Tibial nerve (tissue), 4 donors: Measurements from ENCODE around the gene MYO3B. TPM values are rescaled to one million over a fixed set of nuclear protein-coding genes. Genes with fewer than 3 reads are reported as not detected.

Experiments used
- DNase-seq, 2 donors: peaks; one replicate each; pipeline ENCODE4 v3.0.0-alpha.2; 2019; ENCODE audit warnings: low spot score in 2 of 2
- H3K27ac ChIP-seq, 4 donors: fragments of 200-600 bp; sonication (generic) in 3 of 4; one replicate each; pipeline ENCODE4 v1.5.1; 2017 to 2019; ENCODE audit warnings: mild to moderate bottlenecking in 1 of 4
- H3K27me3 ChIP-seq, 2 donors: fragments of 200-600 bp; sonication (generic) in 1 of 2; one replicate each; pipeline versions ENCODE4 v1.5.1 to v1.6.0; 2017 to 2019
- H3K36me3 ChIP-seq, 3 donors: fragments of 200-600 bp; sonication (generic); one replicate each; pipeline ENCODE4 v1.5.1; 2018 to 2019
- H3K4me1 ChIP-seq, 4 donors: fragments of 200-600 bp; sonication (generic) in 3 of 4; one replicate each; pipeline ENCODE4 v1.5.1; 2017 to 2019
- H3K4me3 ChIP-seq, 4 donors: fragments of 200-600 bp; sonication (generic) in 3 of 4; one replicate each; pipeline ENCODE4 v1.5.1; 2017 to 2019; ENCODE audit warnings: mild to moderate bottlenecking in 1 of 4, moderate library complexity in 1 of 4
- H3K9me3 ChIP-seq, 4 donors: fragments of 200-600 bp; sonication (generic) in 3 of 4; one replicate each; pipeline ENCODE4 v1.5.1; 2017 to 2019
- CTCF ChIP-seq, 5 experiments: fragments of 200-600 bp in 3 of 5; fragments of 450-650 bp in 2 of 5; sonication (generic) in 3 of 5; IDR thresholded peaks; one replicate each; pipeline ENCODE4 v1.5.1; 2016 to 2019; ENCODE audit warnings: antibody characterized with exemption in 5 of 5, mild to moderate bottlenecking in 3 of 5, moderate library complexity in 2 of 5
- EP300 ChIP-seq, 2 donors: sonication (generic); formaldehyde crosslinking; IDR thresholded peaks; one replicate each; pipeline ENCODE4 v1.6.1; 2017; ENCODE audit warnings: antibody characterized with exemption in 2 of 2, mild to moderate bottlenecking in 1 of 2
- POLR2A ChIP-seq, 2 donors: fragments of 450-650 bp; IDR thresholded peaks; one replicate each; pipeline ENCODE4 v1.6.1; 2017; ENCODE audit warnings: antibody characterized with exemption in 2 of 2, mild to moderate bottlenecking in 2 of 2, moderate library complexity in 2 of 2
- WGBS, 2 donors: methylation state at CpG; one replicate each; pipeline ENCODE4 v1.1.5; 2018; 5-methylcytosine and 5-hydroxymethylcytosine counted together
- total RNA-seq, 4 donors: library from RNA; depleted of rRNA; stranded (reverse); fragments of >200 nt; gene quantifications; one replicate each; pipeline ENCODE4 v1.1.0, GENCODE V29; 2016

The MYO3B gene
- total RNA-seq, 4 donors from 2014 or later = 0.22 to 0.63 (median 0.39) TPM; not detected in 1

- H3K9me3 ChIP-seq = no peaks in the 10 kb centered on the region
- TF ChIP-seq POLR2A (IDR thresholded peaks at IDR 0.05) = no peak
- no peak for TF ChIP-seq CTCF (IDR thresholded peaks at IDR 0.05)
- no peak for TF ChIP-seq EP300 (IDR thresholded peaks at IDR 0.05)
- peak overlapping the region in 1 of 4 donors; percentile 22 for H3K27ac ChIP-seq
- peaks cover 0 to 12% (median 0%) of the 10 kb centered on the region in 4 donors for H3K4me1 ChIP-seq
- no peak for DNase-seq
- H3K36me3 ChIP-seq = no peaks in the 10 kb centered on the region
- 85 to 89% methylated on average over 3 of the region's 3 CpGs for WGBS, 2 donors
- no peak overlapping the region for H3K4me3 ChIP-seq
- no peaks in the 10 kb centered on the region for H3K27me3 ChIP-seq
Observed at GRCh38 chr2:170201734-170202393, 23.9 kb downstream of the MYO3B start.

- H3K27me3 ChIP-seq = no peaks in the 10 kb centered on the region
- WGBS, 2 donors = 39 to 57% methylated on average over 1 of the region's 1 CpG
- no peaks in the 10 kb centered on the region for H3K36me3 ChIP-seq
- no peak for DNase-seq
- H3K9me3 ChIP-seq = no peaks in the 10 kb centered on the region
- peak overlapping the region in 1 of 4 donors; percentile 22 for H3K27ac ChIP-seq
- no peak overlapping the region for H3K4me3 ChIP-seq
- H3K4me1 ChIP-seq = peaks cover 0 to 12% (median 0%) of the 10 kb centered on the region in 4 donors
- TF ChIP-seq POLR2A (IDR thresholded peaks at IDR 0.05) (no peak), EP300 (IDR thresholded peaks at IDR 0.05) (peak in 1 of 2 donors; percentile 62)
Observed at GRCh38 chr2:170202437-170202836, 24.5 kb downstream of the MYO3B start.

- Histone ChIP-seq H3K4me1 (peaks cover 0 to 12% (median 0%) of the 10 kb centered on the region in 4 donors), H3K9me3 (peaks cover 0 to 4% (median 0%) of the 10 kb centered on the region in 4 donors), H3K27me3 (no peaks in the 10 kb centered on the region), H3K27ac (peak overlapping the region in 2 of 4 donors; percentile 49 to 61), H3K4me3 (no peak overlapping the region), H3K36me3 (no peaks in the 10 kb centered on the region)
- TF ChIP-seq CTCF (IDR thresholded peaks at IDR 0.05) (no peak), POLR2A (IDR thresholded peaks at IDR 0.05) (no peak), EP300 (IDR thresholded peaks at IDR 0.05) (no peak)
- WGBS, 2 donors = 29 to 36% methylated on average over 4 of the region's 4 CpGs
- no peak for DNase-seq
Observed at GRCh38 chr2:170204298-170204951, 26.5 kb downstream of the MYO3B start.

- no peaks in the 10 kb centered on the region for H3K27me3 ChIP-seq
- TF ChIP-seq CTCF (IDR thresholded peaks at IDR 0.05) (no peak), EP300 (IDR thresholded peaks at IDR 0.05) (no peak), POLR2A (IDR thresholded peaks at IDR 0.05) (no peak)
- H3K4me1 ChIP-seq = peaks cover 0 to 12% (median 0%) of the 10 kb centered on the region in 4 donors
- no peak overlapping the region for H3K4me3 ChIP-seq
- WGBS, 2 donors = 73 to 75% methylated on average over 1 of the region's 1 CpG
- peaks cover 0 to 13% (median 0%) of the 10 kb centered on the region in 4 donors for H3K9me3 ChIP-seq
- no peaks in the 10 kb centered on the region for H3K36me3 ChIP-seq
- no peak for DNase-seq
- no peak overlapping the region for H3K27ac ChIP-seq
Observed at GRCh38 chr2:170206246-170206645, 28.3 kb downstream of the MYO3B start.

GRCh38 chr2:170206805-170207407, 29.0 kb downstream of the MYO3B start:
- Histone ChIP-seq H3K27me3 (no peaks in the 10 kb centered on the region), H3K4me3 (no peak overlapping the region)
- 80 to 91% methylated on average over 3 of the region's 3 CpGs for WGBS, 2 donors

More at GRCh38 chr2:170206805-170207407, 29.0 kb downstream of the MYO3B start:
- Histone ChIP-seq H3K4me1 (peaks cover 0 to 12% (median 0%) of the 10 kb centered on the region in 4 donors), H3K9me3 (peaks cover 0 to 15% (median 0%) of the 10 kb centered on the region in 4 donors), H3K36me3 (no peaks in the 10 kb centered on the region), H3K27ac (no peak overlapping the region)
- DNase-seq = no peak
- TF ChIP-seq CTCF (IDR thresholded peaks at IDR 0.05) (no peak), EP300 (IDR thresholded peaks at IDR 0.05) (no peak), POLR2A (IDR thresholded peaks at IDR 0.05) (no peak)
